ENCODE data around the gene DOC2A. TPM values are rescaled to one million over a fixed set of nuclear protein-coding genes. Genes with fewer than 3 reads are reported as not detected.

The DOC2A gene
- total RNA-seq, 4 donors from 2014 or later: 0.66 to 0.85 TPM; not detected in 2

DNA sequence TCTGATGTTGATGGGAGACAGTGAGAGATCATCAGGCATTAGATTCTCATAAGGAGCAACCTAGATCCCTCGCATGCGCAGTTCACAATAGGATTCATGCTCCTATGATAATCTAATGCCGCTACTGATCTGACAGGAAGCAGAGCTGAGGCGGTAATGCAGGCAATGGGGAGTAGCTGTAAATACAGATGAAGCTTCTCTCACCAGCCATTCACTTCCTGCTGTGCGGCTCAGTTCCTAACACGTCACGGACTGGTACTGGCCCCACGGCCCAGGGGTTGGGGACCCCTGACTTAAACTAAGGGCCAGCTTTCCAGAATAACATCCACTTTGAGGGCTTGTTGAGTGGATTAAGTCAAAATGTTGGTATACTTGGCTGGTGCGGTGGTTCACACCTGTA is 51.5 kb downstream of the DOC2A start:
- TF ChIP-seq, protein P1, sequence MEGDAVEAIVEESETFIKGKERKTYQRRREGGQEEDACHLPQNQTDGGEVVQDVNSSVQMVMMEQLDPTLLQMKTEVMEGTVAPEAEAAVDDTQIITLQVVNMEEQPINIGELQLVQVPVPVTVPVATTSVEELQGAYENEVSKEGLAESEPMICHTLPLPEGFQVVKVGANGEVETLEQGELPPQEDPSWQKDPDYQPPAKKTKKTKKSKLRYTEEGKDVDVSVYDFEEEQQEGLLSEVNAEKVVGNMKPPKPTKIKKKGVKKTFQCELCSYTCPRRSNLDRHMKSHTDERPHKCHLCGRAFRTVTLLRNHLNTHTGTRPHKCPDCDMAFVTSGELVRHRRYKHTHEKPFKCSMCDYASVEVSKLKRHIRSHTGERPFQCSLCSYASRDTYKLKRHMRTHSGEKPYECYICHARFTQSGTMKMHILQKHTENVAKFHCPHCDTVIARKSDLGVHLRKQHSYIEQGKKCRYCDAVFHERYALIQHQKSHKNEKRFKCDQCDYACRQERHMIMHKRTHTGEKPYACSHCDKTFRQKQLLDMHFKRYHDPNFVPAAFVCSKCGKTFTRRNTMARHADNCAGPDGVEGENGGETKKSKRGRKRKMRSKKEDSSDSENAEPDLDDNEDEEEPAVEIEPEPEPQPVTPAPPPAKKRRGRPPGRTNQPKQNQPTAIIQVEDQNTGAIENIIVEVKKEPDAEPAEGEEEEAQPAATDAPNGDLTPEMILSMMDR (IDR thresholded peaks at IDR 0.05; ENCODE audit: low read depth): no peak

DNA sequence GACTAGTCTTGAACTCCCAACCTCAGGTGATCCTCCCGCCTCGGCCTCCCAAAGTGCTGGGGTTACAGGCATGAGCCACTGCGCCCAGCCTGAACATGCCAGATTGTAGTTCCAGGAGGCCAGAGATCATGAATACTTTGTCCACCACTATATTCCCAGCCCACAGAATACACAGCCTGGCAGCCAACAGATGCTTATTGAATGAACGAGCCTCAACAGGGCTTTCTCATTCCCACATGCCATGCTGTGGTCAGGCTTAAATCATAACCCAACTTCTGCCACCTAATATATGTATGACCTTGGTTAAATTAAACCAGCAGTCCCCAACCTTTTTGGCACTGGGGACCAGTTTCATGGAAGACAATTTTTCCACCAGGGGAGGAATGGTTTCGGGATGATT is 52.1 kb downstream of the DOC2A start:
- TF ChIP-seq, protein P1 (IDR thresholded peaks at IDR 0.05; ENCODE audit: low read depth): no peak

Other genes starting within 250 kb of the DOC2A start
- under 1 TPM in 2 of 4 donors, not detected in 2; 0.17 to 0.75 TPM for gene ZG16, start 232.8 kb downstream of the DOC2A start, total RNA-seq
- 10 to 100 TPM; 10.6 to 18.1 (median 16.5) TPM for gene KIF22, start 220.3 kb downstream of the DOC2A start, total RNA-seq
- gene MAZ, start 204.5 kb downstream of the DOC2A start, total RNA-seq: 10 to 100 TPM; 45.6 to 71.1 (median 62.7) TPM
- 1 to 10 TPM in 2 of 4 donors, under 1 TPM in 1, not detected in 1; 0.19 to 3.5 (median 2.9) TPM for gene PRRT2, start 198.8 kb downstream of the DOC2A start, total RNA-seq
- gene PAGR1, start 194.9 kb downstream of the DOC2A start, total RNA-seq: 10 to 100 TPM; 13.5 to 23.6 (median 19.2) TPM
- 100 to 1,000 TPM in 2 of 4 donors, 10 to 100 TPM in 2; 47.1 to 119 (median 103) TPM for gene MVP, start 190.6 kb downstream of the DOC2A start, total RNA-seq
- gene CDIPT, start 147.8 kb downstream of the DOC2A start, total RNA-seq: 100 to 1,000 TPM in 1 of 4 donors, 10 to 100 TPM in 3; 57.7 to 107 (median 94.7) TPM
- 1 to 10 TPM in 1 of 4 donors, under 1 TPM in 2, not detected in 1; 0.66 to 5.6 (median 0.75) TPM for gene SEZ6L2, start 111.5 kb downstream of the DOC2A start, total RNA-seq
- gene ASPHD1, start 110.5 kb downstream of the DOC2A start, total RNA-seq: 1 to 10 TPM in 1 of 4 donors, under 1 TPM in 2, not detected in 1; 0.44 to 3.7 (median 0.57) TPM
- 10 to 100 TPM in 3 of 4 donors, 1 to 10 TPM in 1; 5.4 to 26.2 (median 23.3) TPM for gene KCTD13, start 84.8 kb downstream of the DOC2A start, total RNA-seq
- gene TMEM219, start 48.9 kb downstream of the DOC2A start, total RNA-seq: 100 to 1,000 TPM in 3 of 4 donors, 10 to 100 TPM in 1; 53.8 to 149 (median 120) TPM
- gene TAOK2, start 37.2 kb downstream of the DOC2A start, total RNA-seq: 10 to 100 TPM; 25.7 to 87.0 (median 31.4) TPM
- gene HIRIP3, start 15.4 kb downstream of the DOC2A start, total RNA-seq: 10 to 100 TPM; 11.9 to 15.3 (median 14.2) TPM
- 10 to 100 TPM in 3 of 4 donors, 1 to 10 TPM in 1; 8.5 to 45.0 (median 24.3) TPM for gene INO80E, start 14.8 kb downstream of the DOC2A start, total RNA-seq
- gene C16orf92, start 12.2 kb upstream of the DOC2A start, total RNA-seq: not detected
- not detected for gene TLCD3B, start 20.2 kb upstream of the DOC2A start, total RNA-seq
- 100 to 1,000 TPM; 526 to 986 (median 599) TPM for gene ALDOA, start 54.7 kb upstream of the DOC2A start, total RNA-seq
- 10 to 100 TPM; 38.2 to 46.6 (median 43.6) TPM for gene PPP4C, start 65.0 kb upstream of the DOC2A start, total RNA-seq
- 1 to 10 TPM in 1 of 4 donors, under 1 TPM in 2, not detected in 1; 0.38 to 1.2 (median 0.44) TPM for gene TBX6, start 80.9 kb upstream of the DOC2A start, total RNA-seq
- 100 to 1,000 TPM in 2 of 4 donors, 10 to 100 TPM in 2; 54.8 to 105 (median 96.5) TPM for gene YPEL3, start 85.2 kb upstream of the DOC2A start, total RNA-seq
- 1 to 10 TPM; 2.5 to 3.6 (median 2.8) TPM for gene GDPD3, start 102.5 kb upstream of the DOC2A start, total RNA-seq
- gene MAPK3, start 112.2 kb upstream of the DOC2A start, total RNA-seq: 10 to 100 TPM; 55.0 to 81.6 (median 76.9) TPM
- 10 to 100 TPM; 17.5 to 72.6 (median 40.5) TPM for gene CORO1A, start 172.6 kb upstream of the DOC2A start, total RNA-seq
- gene BOLA2B, start 182.6 kb upstream of the DOC2A start, total RNA-seq: 100 to 1,000 TPM; 150 to 399 (median 240) TPM
- gene SLX1A, start 182.8 kb upstream of the DOC2A start, total RNA-seq: 10 to 100 TPM; 16.6 to 68.9 (median 29.6) TPM
- 10 to 100 TPM in 2 of 4 donors, 1 to 10 TPM in 2; 5.1 to 22.5 (median 14.6) TPM for gene SULT1A3, start 188.2 kb upstream of the DOC2A start, total RNA-seq
- gene NPIPB13, start 237.5 kb upstream of the DOC2A start, total RNA-seq: 10 to 100 TPM in 1 of 4 donors, 1 to 10 TPM in 3; 2.4 to 10.9 (median 5.7) TPM

Data from subcutaneous adipose tissue (tissue), 4 donors.